Measurements from ENCODE around the gene TTC39A. TPM values are rescaled to one million over a fixed set of nuclear protein-coding genes. Genes with fewer than 3 reads are reported as not detected.

Gene TTC39A
- total RNA-seq, 1 experiment from 2014 or later: 15.4 TPM

GRCh38 chr1:51310871-51311613, 19.3 kb downstream of the TTC39A start:
- ATAC-seq (no peak), DNase-seq (ENCODE audit: low read depth, low spot score) (no peak)
- H3K4me1 ChIP-seq (ENCODE audit: control insufficient read depth in 1 of 2, insufficient read depth in 2 of 2, low read length in 2 of 2): peaks cover 14 to 28% of the 10 kb centered on the region in 2 experiments
- H3K79me2 ChIP-seq (ENCODE audit: insufficient read depth, low read length): no peaks in the 10 kb centered on the region
- H3K9ac ChIP-seq (ENCODE audit: low read length): no peak overlapping the region
- no peaks in the 10 kb centered on the region for H3K9me2 ChIP-seq (ENCODE audit: insufficient read depth)
- H4K20me1 ChIP-seq (ENCODE audit: insufficient read depth): no peaks in the 10 kb centered on the region
- no peak overlapping the region for H3K27ac ChIP-seq (ENCODE audit: low read depth, low read length)
- no peak overlapping the region for H3K4me3 ChIP-seq (replicated peaks in 1 of 2; ENCODE audit: low read depth in 1 of 2, low read length in 2 of 2)
- POLR2A ChIA-PET: no interaction called here
- no TSS peak for BruUV-seq (replicated peaks)
- no peaks in the 10 kb centered on the region for H3K9me3 ChIP-seq (ENCODE audit: control insufficient read depth in 1 of 2, insufficient read depth in 1 of 2, low read depth in 1 of 2, low read length in 2 of 2)
- TF ChIP-seq ZBTB33 (IDR thresholded peaks at IDR 0.05; ENCODE audit: extremely low read depth, insufficient replicate concordance, low read length): no peak
- TF ChIP-seq EZH2phosphoT487 (IDR thresholded peaks at IDR 0.05; ENCODE audit: borderline replicate concordance): no peak
- TF ChIP-seq ELF1 (IDR thresholded peaks at IDR 0.05; ENCODE audit: borderline replicate concordance, low read depth): no peak
- no peak for TF ChIP-seq REST (IDR thresholded peaks at IDR 0.05; ENCODE audit: low read depth)
- no peak for TF ChIP-seq EZH2 (IDR thresholded peaks at IDR 0.05)
- TF ChIP-seq EGR1 (IDR thresholded peaks at IDR 0.05; ENCODE audit: low read depth): no peak
- TF ChIP-seq ZFX (IDR thresholded peaks at IDR 0.05): no peak
- TF ChIP-seq YY1 (IDR thresholded peaks at IDR 0.05; ENCODE audit: extremely low read depth, insufficient replicate concordance, low read depth, low read length): no peak
- no peak for TF ChIP-seq POLR2AphosphoS5 (IDR thresholded peaks at IDR 0.05; ENCODE audit: low read depth, low read length)
- TF ChIP-seq TCF7L2 (IDR thresholded peaks at IDR 0.05; ENCODE audit: borderline replicate concordance, extremely low read depth, insufficient read depth, insufficient read length): no peak
- H3K36me3 ChIP-seq (ENCODE audit: control insufficient read depth in 1 of 2, insufficient read depth in 2 of 2, low read length in 2 of 2): no peaks in the 10 kb centered on the region
- H3K4me2 ChIP-seq (ENCODE audit: low read length): no peak overlapping the region
- H3K27me3 ChIP-seq (ENCODE audit: insufficient read depth, low read length): no peaks in the 10 kb centered on the region
- RAD21 ChIA-PET (ENCODE audit: low non-redundant PET in 1 of 2, low total read pairs in 2 of 2, uncharacterized antibody in 2 of 2, unreplicated experiment in 2 of 2): no interaction called here
- intact Hi-C loops (cut with micrococcal nuclease): no loop called here
- CTCF ChIA-PET: no interaction called here
- H2AFZ ChIP-seq (ENCODE audit: low read depth, low read length, poor library complexity, severe bottlenecking): no peak overlapping the region
